GM21576 (cell line): ENCODE results near the gene ADCYAP1R1.

Experiments used
- ATAC-seq: cut with Tn5 transposase; IDR thresholded peaks from one replicate; pipeline ENCODE4 v1.9.1; 2021; ENCODE audit warnings: mild to moderate bottlenecking, moderate library complexity; ENCODE audit not compliant: unreplicated experiment

The ADCYAP1R1 gene

GRCh38 chr7:31051598-31052486, at the start of gene ADCYAP1R1:
Gene ADCYAP1R1 (plus strand): TSS chr7:31052308. CDS start chr7:31063265, 10,957 bp downstream.
- no peak for ATAC-seq

GRCh38 chr7:31003097-31003496, 49.0 kb upstream of the ADCYAP1R1 start:
- no peak for ATAC-seq

GRCh38 chr7:31003721-31004120, 48.4 kb upstream of the ADCYAP1R1 start:
- ATAC-seq, result no peak

GRCh38 chr7:31004393-31004792, 47.7 kb upstream of the ADCYAP1R1 start:
- no peak for ATAC-seq

- no peak for ATAC-seq
Observed at GRCh38 chr7:31006857-31007256, 45.3 kb upstream of the ADCYAP1R1 start.

- ATAC-seq, result no peak
Observed at GRCh38 chr7:31007634-31008033, 44.5 kb upstream of the ADCYAP1R1 start.

GRCh38 chr7:31014826-31015225, 37.3 kb upstream of the ADCYAP1R1 start:
- no peak for ATAC-seq

GRCh38 chr7:31017032-31017675, 35.0 kb upstream of the ADCYAP1R1 start:
- ATAC-seq, result no peak

GRCh38 chr7:31017721-31018120, 34.4 kb upstream of the ADCYAP1R1 start:
- ATAC-seq, result no peak

GRCh38 chr7:31019509-31019908, 32.6 kb upstream of the ADCYAP1R1 start:
- ATAC-seq, result no peak

GRCh38 chr7:31020161-31020560, 31.9 kb upstream of the ADCYAP1R1 start:
- no peak for ATAC-seq

- no peak for ATAC-seq
Observed at GRCh38 chr7:31020652-31021051, 31.5 kb upstream of the ADCYAP1R1 start.

- ATAC-seq, result no peak
Observed at GRCh38 chr7:31022117-31022516, 30.0 kb upstream of the ADCYAP1R1 start.

GRCh38 chr7:31022726-31023125, 29.4 kb upstream of the ADCYAP1R1 start:
- ATAC-seq, result no peak

- no peak for ATAC-seq
Observed at GRCh38 chr7:31023877-31024276, 28.2 kb upstream of the ADCYAP1R1 start.

- no peak for ATAC-seq
Observed at GRCh38 chr7:31027161-31027965, 24.7 kb upstream of the ADCYAP1R1 start.

- no peak for ATAC-seq
Observed at GRCh38 chr7:31028006-31028405, 24.1 kb upstream of the ADCYAP1R1 start.

GRCh38 chr7:31028417-31028992, 23.6 kb upstream of the ADCYAP1R1 start:
- no peak for ATAC-seq

- ATAC-seq, result no peak
Observed at GRCh38 chr7:31029251-31030042, 22.7 kb upstream of the ADCYAP1R1 start.

GRCh38 chr7:31033674-31034300, 18.3 kb upstream of the ADCYAP1R1 start:
- ATAC-seq, result no peak
